ENCODE data around the gene PIGP.
"Not testable (repeated sequence)": the region's sequence is repeated elsewhere in the genome, so short reads cannot be mapped to it uniquely, and the experiment has no call there.

PIGP gene

DNA sequence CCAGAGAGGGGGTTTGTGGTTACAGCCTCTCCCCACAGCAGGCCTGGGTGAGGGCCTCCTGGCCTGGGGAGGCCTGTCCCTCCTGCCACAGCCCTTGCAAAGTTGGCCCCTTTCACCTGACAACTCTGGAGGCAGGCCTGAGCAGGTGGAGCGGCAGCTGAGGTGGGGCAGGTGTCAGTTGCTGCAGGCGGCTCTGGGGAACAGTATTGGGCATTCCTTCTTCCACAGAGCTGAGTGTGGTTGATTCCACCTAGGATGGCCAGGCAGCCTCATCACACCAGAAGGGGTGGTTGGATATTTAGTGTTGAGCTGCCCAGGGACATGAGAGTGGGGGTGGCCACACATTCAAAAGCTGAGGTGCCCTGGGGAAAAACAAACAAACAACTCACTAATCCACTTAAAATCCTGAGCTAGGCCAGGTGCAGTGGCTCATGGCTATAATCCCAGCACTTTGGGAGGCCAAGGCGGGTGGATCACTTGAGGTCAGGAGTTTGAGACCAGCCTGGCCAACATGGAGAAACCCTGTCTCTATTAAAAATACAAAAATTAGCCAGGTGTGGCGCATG, 31.1 kb downstream of the PIGP start:
- H2AFZ ChIP-seq (ENCODE audit: low read depth): no peak overlapping the region
- H3K27me3 ChIP-seq (ENCODE audit: insufficient read depth, low read depth): no peaks in the 10 kb centered on the region

DNA sequence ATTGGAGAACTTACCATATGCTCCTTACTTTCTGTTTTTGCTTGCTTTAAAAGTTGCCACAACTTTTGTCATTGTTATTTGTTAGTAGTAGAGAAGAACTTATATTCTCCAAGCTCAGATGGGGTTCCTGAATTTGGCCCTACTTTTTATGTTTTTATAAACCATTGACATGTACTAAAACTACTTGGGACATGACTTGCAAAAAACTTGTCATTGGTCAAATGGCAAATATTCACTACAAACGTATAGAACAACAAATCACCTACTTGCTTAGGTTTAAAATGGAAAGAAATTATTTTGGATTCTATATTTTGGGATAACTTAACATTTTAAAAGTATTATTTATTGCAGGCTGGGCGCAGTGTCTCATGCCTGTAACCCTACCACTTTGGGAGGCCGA, 32.7 kb downstream of the PIGP start:
- H2AFZ ChIP-seq (ENCODE audit: low read depth): no peak overlapping the region
- no peak overlapping the region for H3K4me3 ChIP-seq (IDR thresholded peaks at IDR 0.05; ENCODE audit: insufficient read depth, low read depth, low read length)
- no peak overlapping the region for H3K27ac ChIP-seq
- H3K36me3 ChIP-seq (ENCODE audit: insufficient read depth): no peaks in the 10 kb centered on the region
- H3K79me2 ChIP-seq (ENCODE audit: insufficient read depth, low read depth): no peaks in the 10 kb centered on the region
- H3K4me1 ChIP-seq (ENCODE audit: low read depth, poor library complexity, severe bottlenecking): no peaks in the 10 kb centered on the region
- H3K27me3 ChIP-seq (ENCODE audit: insufficient read depth, low read depth): no peaks in the 10 kb centered on the region
- no peak overlapping the region for H3K4me2 ChIP-seq
- H4K20me1 ChIP-seq (ENCODE audit: insufficient read depth): no peaks in the 10 kb centered on the region
- no peak overlapping the region for H3K9ac ChIP-seq
- TF ChIP-seq, protein P1, sequence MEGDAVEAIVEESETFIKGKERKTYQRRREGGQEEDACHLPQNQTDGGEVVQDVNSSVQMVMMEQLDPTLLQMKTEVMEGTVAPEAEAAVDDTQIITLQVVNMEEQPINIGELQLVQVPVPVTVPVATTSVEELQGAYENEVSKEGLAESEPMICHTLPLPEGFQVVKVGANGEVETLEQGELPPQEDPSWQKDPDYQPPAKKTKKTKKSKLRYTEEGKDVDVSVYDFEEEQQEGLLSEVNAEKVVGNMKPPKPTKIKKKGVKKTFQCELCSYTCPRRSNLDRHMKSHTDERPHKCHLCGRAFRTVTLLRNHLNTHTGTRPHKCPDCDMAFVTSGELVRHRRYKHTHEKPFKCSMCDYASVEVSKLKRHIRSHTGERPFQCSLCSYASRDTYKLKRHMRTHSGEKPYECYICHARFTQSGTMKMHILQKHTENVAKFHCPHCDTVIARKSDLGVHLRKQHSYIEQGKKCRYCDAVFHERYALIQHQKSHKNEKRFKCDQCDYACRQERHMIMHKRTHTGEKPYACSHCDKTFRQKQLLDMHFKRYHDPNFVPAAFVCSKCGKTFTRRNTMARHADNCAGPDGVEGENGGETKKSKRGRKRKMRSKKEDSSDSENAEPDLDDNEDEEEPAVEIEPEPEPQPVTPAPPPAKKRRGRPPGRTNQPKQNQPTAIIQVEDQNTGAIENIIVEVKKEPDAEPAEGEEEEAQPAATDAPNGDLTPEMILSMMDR (conservative IDR thresholded peaks at IDR 0.05; ENCODE audit: low read depth, low read length): no peak

More for the DNA sequence above, 31.1 kb downstream of the PIGP start:
- H3K4me2 ChIP-seq: no peak overlapping the region
- TF ChIP-seq, protein P1 (conservative IDR thresholded peaks at IDR 0.05; ENCODE audit: low read depth, low read length): no peak
- H3K79me2 ChIP-seq (ENCODE audit: insufficient read depth, low read depth): no peaks in the 10 kb centered on the region
- no peak overlapping the region for H3K9ac ChIP-seq
- H3K4me1 ChIP-seq (ENCODE audit: low read depth, poor library complexity, severe bottlenecking): no peaks in the 10 kb centered on the region
- no peaks in the 10 kb centered on the region for H4K20me1 ChIP-seq (ENCODE audit: insufficient read depth)
- no peaks in the 10 kb centered on the region for H3K36me3 ChIP-seq (ENCODE audit: insufficient read depth)
- no peak overlapping the region for H3K27ac ChIP-seq
- H3K4me3 ChIP-seq (IDR thresholded peaks at IDR 0.05; ENCODE audit: insufficient read depth, low read depth, low read length): no peak overlapping the region

GRCh38 chr21:37039411-37040075, 33.3 kb downstream of the PIGP start:
- no peak overlapping the region for H3K4me2 ChIP-seq

GRCh38 chr21:37036177-37036576, 36.7 kb downstream of the PIGP start:
- TF ChIP-seq, protein P1 (conservative IDR thresholded peaks at IDR 0.05; ENCODE audit: low read depth, low read length): no peak
- no peaks in the 10 kb centered on the region for H3K79me2 ChIP-seq (ENCODE audit: insufficient read depth, low read depth)
- no peaks in the 10 kb centered on the region for H3K4me1 ChIP-seq (ENCODE audit: low read depth, poor library complexity, severe bottlenecking)
- H3K4me2 ChIP-seq: no peak overlapping the region
- H2AFZ ChIP-seq (ENCODE audit: low read depth): no peak overlapping the region
- H3K27me3 ChIP-seq (ENCODE audit: insufficient read depth, low read depth): no peaks in the 10 kb centered on the region
- no peaks in the 10 kb centered on the region for H4K20me1 ChIP-seq (ENCODE audit: insufficient read depth)
- no peak overlapping the region for H3K9ac ChIP-seq
- no peak overlapping the region for H3K27ac ChIP-seq
- H3K36me3 ChIP-seq (ENCODE audit: insufficient read depth): no peaks in the 10 kb centered on the region
- H3K4me3 ChIP-seq (IDR thresholded peaks at IDR 0.05; ENCODE audit: insufficient read depth, low read depth, low read length): no peak overlapping the region

More at GRCh38 chr21:37039411-37040075, 33.3 kb downstream of the PIGP start:
- Histone ChIP-seq H3K79me2 (ENCODE audit: insufficient read depth, low read depth) (no peaks in the 10 kb centered on the region), H3K27me3 (ENCODE audit: insufficient read depth, low read depth) (no peaks in the 10 kb centered on the region), H3K9ac (no peak overlapping the region), H3K36me3 (ENCODE audit: insufficient read depth) (no peaks in the 10 kb centered on the region), H3K4me1 (ENCODE audit: low read depth, poor library complexity, severe bottlenecking) (no peaks in the 10 kb centered on the region), H3K4me3 (IDR thresholded peaks at IDR 0.05; ENCODE audit: insufficient read depth, low read depth, low read length) (no peak overlapping the region), H3K27ac (no peak overlapping the region), H2AFZ (ENCODE audit: low read depth) (no peak overlapping the region), H4K20me1 (ENCODE audit: insufficient read depth) (no peaks in the 10 kb centered on the region)
- TF ChIP-seq, protein P1 (conservative IDR thresholded peaks at IDR 0.05; ENCODE audit: low read depth, low read length): no peak

DNA sequence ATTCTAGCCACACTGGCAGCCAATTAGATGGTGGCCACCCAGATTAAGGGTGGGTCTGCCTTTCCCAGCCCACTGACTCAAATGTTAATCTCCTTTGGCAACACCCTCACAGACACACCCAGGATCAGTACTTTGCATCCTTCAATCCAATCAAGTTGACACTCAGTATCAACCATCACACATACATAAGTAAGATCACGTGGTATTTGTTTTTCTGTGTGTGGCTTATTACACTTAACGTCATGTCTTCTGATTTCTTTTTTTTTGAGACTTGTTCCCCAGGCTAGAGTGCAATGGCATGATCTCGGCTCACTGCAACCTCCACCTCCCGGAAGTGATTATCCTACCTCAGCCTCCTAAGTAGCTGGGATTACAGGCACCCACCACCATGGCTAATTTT, 38.5 kb downstream of the PIGP start:
- not testable (repeated sequence) for H3K4me2 ChIP-seq; H3K4me3 ChIP-seq (IDR thresholded peaks at IDR 0.05; ENCODE audit: insufficient read depth, low read depth, low read length); H2AFZ ChIP-seq (ENCODE audit: low read depth); H4K20me1 ChIP-seq (ENCODE audit: insufficient read depth); H3K79me2 ChIP-seq (ENCODE audit: insufficient read depth, low read depth); H3K27me3 ChIP-seq (ENCODE audit: insufficient read depth, low read depth); H3K27ac ChIP-seq; H3K9ac ChIP-seq; H3K4me1 ChIP-seq (ENCODE audit: low read depth, poor library complexity, severe bottlenecking); H3K36me3 ChIP-seq (ENCODE audit: insufficient read depth)

Data from KMS-11 (cell line).